PC-3 (cell line): ENCODE results near the gene AGFG1.

Experiments
- EZH2 ChIP-seq: fragments of 300-600 bp; sonication (generic); IDR thresholded peaks from one replicate; pipeline ENCODE4 v1.6.1; 2017; ENCODE audit warnings: antibody characterized with exemption, mild to moderate bottlenecking, low read length; ENCODE audit not compliant: unreplicated experiment
- TF ChIP-seq, protein P1 (sequence below): fragments of 300-600 bp; sonication (generic); conservative IDR thresholded peaks from 2 replicates; pipeline ENCODE4 v1.5.1; 2017; ENCODE audit warnings: antibody characterized with exemption, low read depth, mild to moderate bottlenecking, low read length

DNA sequence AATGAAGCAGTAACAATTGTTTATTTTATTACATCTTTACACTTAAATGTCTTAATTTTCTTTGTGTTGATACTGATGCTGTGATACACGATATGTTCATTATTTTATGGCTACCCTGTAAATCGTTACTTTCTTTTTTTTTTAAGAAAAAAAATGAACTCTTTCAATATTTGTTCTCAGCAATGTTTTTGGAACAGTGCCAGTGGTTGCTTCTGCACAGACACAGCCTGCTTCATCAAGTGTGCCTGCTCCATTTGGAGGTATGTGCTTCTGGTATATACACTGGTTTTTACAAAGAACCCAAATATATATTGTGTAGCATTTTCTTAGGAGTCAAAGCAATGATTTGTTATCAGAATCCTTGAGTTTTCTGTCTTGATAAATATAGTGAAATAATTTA is 64.5 kb downstream of the AGFG1 start:
- TF ChIP-seq, protein P1, sequence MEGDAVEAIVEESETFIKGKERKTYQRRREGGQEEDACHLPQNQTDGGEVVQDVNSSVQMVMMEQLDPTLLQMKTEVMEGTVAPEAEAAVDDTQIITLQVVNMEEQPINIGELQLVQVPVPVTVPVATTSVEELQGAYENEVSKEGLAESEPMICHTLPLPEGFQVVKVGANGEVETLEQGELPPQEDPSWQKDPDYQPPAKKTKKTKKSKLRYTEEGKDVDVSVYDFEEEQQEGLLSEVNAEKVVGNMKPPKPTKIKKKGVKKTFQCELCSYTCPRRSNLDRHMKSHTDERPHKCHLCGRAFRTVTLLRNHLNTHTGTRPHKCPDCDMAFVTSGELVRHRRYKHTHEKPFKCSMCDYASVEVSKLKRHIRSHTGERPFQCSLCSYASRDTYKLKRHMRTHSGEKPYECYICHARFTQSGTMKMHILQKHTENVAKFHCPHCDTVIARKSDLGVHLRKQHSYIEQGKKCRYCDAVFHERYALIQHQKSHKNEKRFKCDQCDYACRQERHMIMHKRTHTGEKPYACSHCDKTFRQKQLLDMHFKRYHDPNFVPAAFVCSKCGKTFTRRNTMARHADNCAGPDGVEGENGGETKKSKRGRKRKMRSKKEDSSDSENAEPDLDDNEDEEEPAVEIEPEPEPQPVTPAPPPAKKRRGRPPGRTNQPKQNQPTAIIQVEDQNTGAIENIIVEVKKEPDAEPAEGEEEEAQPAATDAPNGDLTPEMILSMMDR: no peak
- TF ChIP-seq EZH2: no peak
